ENCODE results near the gene DOK1.

DNA sequence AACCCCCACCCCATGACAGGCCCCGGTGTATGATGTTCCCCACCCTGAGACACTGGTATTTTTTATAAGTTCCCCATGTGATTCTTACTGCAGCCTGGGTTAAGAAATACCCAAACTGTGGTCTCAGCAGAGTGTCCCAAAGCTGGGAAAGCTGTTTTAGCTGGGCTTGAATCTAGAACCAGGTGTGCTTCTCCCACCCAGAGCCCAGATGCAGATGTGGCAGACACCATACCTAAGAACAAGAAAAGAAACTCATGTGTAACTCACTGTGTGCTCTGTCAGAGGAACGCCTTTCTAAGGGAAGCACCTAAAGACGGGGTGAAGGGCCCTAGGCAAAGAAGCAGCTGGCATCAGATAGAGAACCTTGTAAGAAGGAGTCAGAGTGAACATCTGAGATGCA, 23.9 kb downstream of the DOK1 start:
- TF ChIP-seq, protein P1, sequence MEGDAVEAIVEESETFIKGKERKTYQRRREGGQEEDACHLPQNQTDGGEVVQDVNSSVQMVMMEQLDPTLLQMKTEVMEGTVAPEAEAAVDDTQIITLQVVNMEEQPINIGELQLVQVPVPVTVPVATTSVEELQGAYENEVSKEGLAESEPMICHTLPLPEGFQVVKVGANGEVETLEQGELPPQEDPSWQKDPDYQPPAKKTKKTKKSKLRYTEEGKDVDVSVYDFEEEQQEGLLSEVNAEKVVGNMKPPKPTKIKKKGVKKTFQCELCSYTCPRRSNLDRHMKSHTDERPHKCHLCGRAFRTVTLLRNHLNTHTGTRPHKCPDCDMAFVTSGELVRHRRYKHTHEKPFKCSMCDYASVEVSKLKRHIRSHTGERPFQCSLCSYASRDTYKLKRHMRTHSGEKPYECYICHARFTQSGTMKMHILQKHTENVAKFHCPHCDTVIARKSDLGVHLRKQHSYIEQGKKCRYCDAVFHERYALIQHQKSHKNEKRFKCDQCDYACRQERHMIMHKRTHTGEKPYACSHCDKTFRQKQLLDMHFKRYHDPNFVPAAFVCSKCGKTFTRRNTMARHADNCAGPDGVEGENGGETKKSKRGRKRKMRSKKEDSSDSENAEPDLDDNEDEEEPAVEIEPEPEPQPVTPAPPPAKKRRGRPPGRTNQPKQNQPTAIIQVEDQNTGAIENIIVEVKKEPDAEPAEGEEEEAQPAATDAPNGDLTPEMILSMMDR (conservative IDR thresholded peaks at IDR 0.05), result no peak
- TF ChIP-seq EZH2 (IDR thresholded peaks at IDR 0.05; ENCODE audit: low read depth), result no peak

All from PC-9 (cell line).